B cell (primary cell): ENCODE data around the gene PPP2R5A. TPM values are rescaled to one million over a fixed set of nuclear protein-coding genes. Genes with fewer than 3 reads are reported as not detected.

ENCODE experiments used
- ATAC-seq: fragments of 200-7000 bp; cut with Tn5 transposase; one replicate; pipeline ENCODE4 v1.10.0; 2021; ENCODE audit warnings: low read depth, mild to moderate bottlenecking, moderate number of reproducible peaks, moderate library complexity
- CTCF ChIA-PET: fragments of 350-600 bp; sonication (Branson Sonifier 250); formaldehyde crosslinking; loops from one replicate; lab custom pipeline; 2021; ENCODE audit warnings: antibody characterized with exemption, inconsistent platforms; lab: Charles Lee
- POLR2A ChIA-PET: fragments of 350-600 bp; sonication (Branson Sonifier 250); formaldehyde crosslinking; loops from one replicate; lab custom pipeline; 2021; ENCODE audit warnings: antibody characterized with exemption; lab: Charles Lee
- DNase-seq: peaks from one replicate; pipeline ENCODE4 v3.0.0; 2013
- H2AFZ ChIP-seq: 2 replicates; pipeline ENCODE4 v1.6.1; 2012; ENCODE audit warnings: mild to moderate bottlenecking, low read depth, low read length; ENCODE audit not compliant: insufficient read depth, poor library complexity, severe bottlenecking
- H3K27ac ChIP-seq, 2 donors: 1 replicate in 1 of 2; 2 replicates in 1 of 2; pipeline ENCODE4 v1.5.1; 2012 to 2013; ENCODE audit warnings: low read length in 2 of 2, mild to moderate bottlenecking in 2 of 2, moderate library complexity in 1 of 2
- H3K27me3 ChIP-seq, 4 experiments: fragments of 200-600 bp in 1 of 4; sonication (generic) in 1 of 4; replicated peaks in 1 of 4; 1 replicate in 2 of 4; 2 replicates in 2 of 4; pipeline versions ENCODE4 v1.6.1 to v1.7.0; 2013 to 2016; ENCODE audit warnings: low read length in 3 of 4, mild to moderate bottlenecking in 2 of 4, mixed read lengths in 1 of 4, moderate library complexity in 1 of 4; ENCODE audit not compliant: insufficient read depth in 4 of 4, control insufficient read depth in 3 of 4; ENCODE audit errors: control extremely low read depth in 1 of 4
- H3K36me3 ChIP-seq, 2 experiments: replicated peaks in 1 of 2; 1 replicate in 1 of 2; 2 replicates in 1 of 2; pipeline versions ENCODE4 v1.6.1 to v1.7.1; 2013; ENCODE audit warnings: low read length in 1 of 2; ENCODE audit not compliant: insufficient read depth in 2 of 2, control insufficient read depth in 1 of 2; ENCODE audit errors: control extremely low read depth in 1 of 2, extremely low read depth in 1 of 2
- H3K4me1 ChIP-seq, 2 donors: fragments of 200-600 bp in 1 of 2; sonication (generic) in 1 of 2; 1 replicate in 1 of 2; 2 replicates in 1 of 2; pipeline versions ENCODE4 v1.5.1 to v1.6.1; 2013 to 2017; ENCODE audit warnings: low read length in 2 of 2; ENCODE audit not compliant: control insufficient read depth in 2 of 2, insufficient read depth in 2 of 2
- H3K4me2 ChIP-seq: replicated peaks from 2 replicates; pipeline ENCODE3; 2012; ENCODE audit warnings: mild to moderate bottlenecking, low read depth, low read length; ENCODE audit not compliant: poor library complexity, severe bottlenecking
- H3K4me3 ChIP-seq, 5 experiments: fragments of 200-600 bp in 1 of 5; sonication (generic) in 1 of 5; 1 replicate in 3 of 5; 2 replicates in 2 of 5; pipeline versions ENCODE4 v1.5.1 to v1.7.0; 2011 to 2016; ENCODE audit warnings: low read length in 4 of 5, mild to moderate bottlenecking in 4 of 5, low read depth in 2 of 5, control low read depth in 1 of 5, moderate library complexity in 1 of 5; ENCODE audit not compliant: insufficient read depth in 1 of 5; ENCODE audit errors: control extremely low read depth in 1 of 5, extremely low read depth in 1 of 5
- H3K79me2 ChIP-seq: fragments of 200-600 bp; sonication (generic); one replicate; pipeline ENCODE4 v1.6.0; 2016; ENCODE audit warnings: low read length; ENCODE audit not compliant: control insufficient read depth, insufficient read depth
- H3K9ac ChIP-seq: fragments of 200-600 bp; sonication (generic); 2 replicates; pipeline ENCODE4 v1.6.1; 2017; ENCODE audit warnings: mild to moderate bottlenecking, low read length, moderate library complexity
- H3K9me3 ChIP-seq, 3 donors: one replicate each; pipeline versions ENCODE4 v1.6.1 to v1.7.1; 2013; ENCODE audit warnings: low read length in 2 of 3; ENCODE audit not compliant: control insufficient read depth in 2 of 3, insufficient read depth in 1 of 3; ENCODE audit errors: control extremely low read depth in 1 of 3
- H4K20me1 ChIP-seq: 2 replicates; pipeline ENCODE4 v1.6.0; 2012; ENCODE audit warnings: mild to moderate bottlenecking, low read length; ENCODE audit not compliant: insufficient read depth, control insufficient read depth, poor library complexity, severe bottlenecking
- H3K27ac Mint-ChIP-seq: one replicate; pipeline ENCODE4 v1.8.0; 2021; ENCODE audit warnings: mixed read lengths
- H3K27me3 Mint-ChIP-seq: one replicate; pipeline ENCODE4 v1.8.0; 2021; ENCODE audit warnings: mixed read lengths
- H3K4me1 Mint-ChIP-seq: one replicate; pipeline ENCODE4 v1.8.0; 2021; ENCODE audit warnings: mixed read lengths
- H3K4me3 Mint-ChIP-seq: one replicate; pipeline ENCODE4 v1.8.0; 2021; ENCODE audit warnings: mixed read lengths
- H3K9me3 Mint-ChIP-seq: one replicate; pipeline ENCODE4 v1.8.0; 2022; ENCODE audit warnings: mixed read lengths; ENCODE audit not compliant: insufficient read depth
- EZH2 ChIP-seq: IDR thresholded peaks from 2 replicates; pipeline ENCODE4 v1.6.1; 2012; ENCODE audit warnings: borderline replicate concordance, low read depth, mild to moderate bottlenecking, moderate library complexity, low read length; ENCODE audit not compliant: insufficient read depth, poor library complexity, severe bottlenecking
- WGBS: methylation state at CpG from one replicate; pipeline ENCODE4 v1.1.5; 2013; ENCODE audit warnings: missing lambda C conversion rate; ENCODE audit not compliant: insufficient coverage; 5-methylcytosine and 5-hydroxymethylcytosine counted together
- intact Hi-C: fragments of 100-400 bp; cut with micrococcal nuclease; formaldehyde crosslinking; loops from one replicate; pipeline ENCODE4 v1.10.0; 2022
- polyA minus RNA-seq: library from RNA; depleted of rRNA, polyadenylated mRNA; stranded (reverse); fragments of >200 nt; gene quantifications from 2 replicates; pipeline ENCODE4 v1.2.3, GENCODE V29; 2012
- polyA plus RNA-seq: library from polyadenylated mRNA; depleted of rRNA; stranded (reverse); fragments of >200 nt; gene quantifications from 2 replicates; pipeline ENCODE4 v1.2.3, GENCODE V29; 2012
- total RNA-seq, 2 donors: library from RNA; stranded (reverse); fragments of 120-200 nt in 1 of 2; gene quantifications; 1 replicate in 1 of 2; 2 replicates in 1 of 2; pipeline versions ENCODE4 v1.2.3 to v1.2.4, GENCODE V29; 2013 to 2022
- TF ChIP-seq, protein P1 (sequence below): fragments of 200-600 bp; IDR thresholded peaks from one replicate; pipeline ENCODE4 v1.8.0; 2022; ENCODE audit warnings: antibody characterized with exemption, mild to moderate bottlenecking

Gene PPP2R5A
- total RNA-seq (41.1 and 43.4 TPM in 2 replicates), polyA plus RNA-seq (22.4 and 33.4 TPM in 2 replicates), polyA minus RNA-seq (34.5 and 36.0 TPM in 2 replicates)
- 53.5 TPM for total RNA-seq (2013)

DNA sequence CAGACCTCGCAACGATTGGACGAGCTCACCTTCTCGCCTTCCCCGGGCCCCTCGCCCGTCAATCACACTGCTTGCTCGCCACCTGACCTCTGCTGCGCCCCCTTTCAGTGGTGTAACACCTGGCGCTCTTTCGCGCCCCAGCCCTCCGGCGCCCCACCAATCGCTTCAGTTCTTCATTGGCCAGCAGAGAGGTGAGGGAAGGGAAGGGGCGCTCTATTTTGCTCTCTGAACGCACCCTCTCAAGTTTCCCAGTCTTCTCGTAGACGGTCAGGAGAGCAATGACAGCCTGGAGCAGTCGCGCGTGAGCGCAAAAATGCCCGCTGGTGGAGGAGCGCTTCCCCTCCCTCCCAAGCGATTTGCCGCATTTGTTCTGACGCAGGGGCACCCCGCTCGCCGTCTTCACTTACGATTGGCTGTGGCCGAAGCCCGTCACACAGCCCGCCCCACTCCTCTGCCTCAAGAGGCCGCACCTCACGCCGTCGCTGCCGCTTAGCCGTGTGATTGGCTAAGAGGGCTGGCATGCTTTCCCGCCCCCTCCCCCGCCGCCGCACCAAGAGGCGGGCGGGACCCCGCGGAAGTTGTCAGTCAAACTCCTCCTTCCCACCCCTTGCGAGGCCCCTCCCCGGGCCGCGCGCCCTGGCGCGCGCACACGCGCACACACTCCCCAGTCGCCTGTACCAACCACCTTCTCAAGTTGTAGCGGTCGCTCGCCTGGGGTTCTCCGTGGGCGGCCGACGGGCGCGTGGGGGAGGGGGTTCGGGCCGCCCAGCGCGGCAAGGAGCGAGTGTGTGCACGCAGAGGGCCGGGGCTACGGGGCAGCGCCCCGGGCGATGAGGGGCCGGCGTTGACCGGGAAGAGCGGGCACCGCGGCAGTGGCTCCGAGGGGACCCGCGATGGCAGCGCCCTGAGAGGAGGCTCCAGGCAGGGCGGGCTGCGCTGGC, at the start of gene PPP2R5A:
Gene PPP2R5A (plus strand): TSS at position 667 of the 941 bp plus-strand sequence. CDS start 701 bp downstream, outside the sequence.
- Histone ChIP-seq H3K9me3 (no peaks in the 10 kb centered on the region), H3K4me2 (peak within 1 kb of the TSS; percentile 83), H3K27ac (peak within 1 kb of the TSS; percentile 89 to 90), H3K27me3 (no peaks in the 10 kb centered on the region), H3K79me2 (peaks cover 37% of the 10 kb centered on the region), H3K36me3 (no peaks in the 10 kb centered on the region), H3K4me1 (peaks cover 22 to 28% of the 10 kb centered on the region in 2 donors), H3K9ac (peak within 1 kb of the TSS; percentile 84), H3K4me3 (peak within 1 kb of the TSS; percentile 75 to 97 (median 92)), H4K20me1 (no peaks in the 10 kb centered on the region), H2AFZ (peak within 1 kb of the TSS; percentile 82)
- ChIA-PET CTCF (interaction anchor here (1.0 to 3.4 kb wide), 13 partner anchors 15 to 605 kb away, joined by 3 to 37 read pairs (median 6); partner anchors contain the start of genes DTL, FLVCR1 and INTS7), POLR2A (interaction anchor here (0.9 to 1.3 kb wide), 3 partner anchors 250 to 607 kb away, joined by 3 read pairs; partner anchors contain the start of genes DTL and INTS7)
- TF ChIP-seq, protein P1, sequence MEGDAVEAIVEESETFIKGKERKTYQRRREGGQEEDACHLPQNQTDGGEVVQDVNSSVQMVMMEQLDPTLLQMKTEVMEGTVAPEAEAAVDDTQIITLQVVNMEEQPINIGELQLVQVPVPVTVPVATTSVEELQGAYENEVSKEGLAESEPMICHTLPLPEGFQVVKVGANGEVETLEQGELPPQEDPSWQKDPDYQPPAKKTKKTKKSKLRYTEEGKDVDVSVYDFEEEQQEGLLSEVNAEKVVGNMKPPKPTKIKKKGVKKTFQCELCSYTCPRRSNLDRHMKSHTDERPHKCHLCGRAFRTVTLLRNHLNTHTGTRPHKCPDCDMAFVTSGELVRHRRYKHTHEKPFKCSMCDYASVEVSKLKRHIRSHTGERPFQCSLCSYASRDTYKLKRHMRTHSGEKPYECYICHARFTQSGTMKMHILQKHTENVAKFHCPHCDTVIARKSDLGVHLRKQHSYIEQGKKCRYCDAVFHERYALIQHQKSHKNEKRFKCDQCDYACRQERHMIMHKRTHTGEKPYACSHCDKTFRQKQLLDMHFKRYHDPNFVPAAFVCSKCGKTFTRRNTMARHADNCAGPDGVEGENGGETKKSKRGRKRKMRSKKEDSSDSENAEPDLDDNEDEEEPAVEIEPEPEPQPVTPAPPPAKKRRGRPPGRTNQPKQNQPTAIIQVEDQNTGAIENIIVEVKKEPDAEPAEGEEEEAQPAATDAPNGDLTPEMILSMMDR: peak; percentile 62
- no peak for TF ChIP-seq EZH2
- WGBS: under 1% methylated on average over 89 of the region's 92 CpGs
- Mint-ChIP-seq H3K27me3 (no peaks in the 10 kb centered on the region), H3K4me1 (peaks cover 41% of the 10 kb centered on the region), H3K9me3 (no peaks in the 10 kb centered on the region), H3K4me3 (peak within 1 kb of the TSS; percentile 93), H3K27ac (peak within 1 kb of the TSS; percentile 96)
- peak; percentile 100 for DNase-seq
- peak; percentile 85 for ATAC-seq
- intact Hi-C loops: loop anchor here (1.0 to 10.0 kb wide), 13 partner anchors 100 to 1956 kb away; partner anchors contain the start of genes DTL, FLVCR1, HHAT and INTS7
